GM18508 (cell line): ENCODE data around the gene KCNH5.

Experiments used
- ATAC-seq: cut with Tn5 transposase; IDR thresholded peaks from one replicate; pipeline ENCODE4 v1.9.1; 2021; ENCODE audit warnings: moderate number of reproducible peaks; ENCODE audit not compliant: insufficient read depth, unreplicated experiment

Gene KCNH5

DNA sequence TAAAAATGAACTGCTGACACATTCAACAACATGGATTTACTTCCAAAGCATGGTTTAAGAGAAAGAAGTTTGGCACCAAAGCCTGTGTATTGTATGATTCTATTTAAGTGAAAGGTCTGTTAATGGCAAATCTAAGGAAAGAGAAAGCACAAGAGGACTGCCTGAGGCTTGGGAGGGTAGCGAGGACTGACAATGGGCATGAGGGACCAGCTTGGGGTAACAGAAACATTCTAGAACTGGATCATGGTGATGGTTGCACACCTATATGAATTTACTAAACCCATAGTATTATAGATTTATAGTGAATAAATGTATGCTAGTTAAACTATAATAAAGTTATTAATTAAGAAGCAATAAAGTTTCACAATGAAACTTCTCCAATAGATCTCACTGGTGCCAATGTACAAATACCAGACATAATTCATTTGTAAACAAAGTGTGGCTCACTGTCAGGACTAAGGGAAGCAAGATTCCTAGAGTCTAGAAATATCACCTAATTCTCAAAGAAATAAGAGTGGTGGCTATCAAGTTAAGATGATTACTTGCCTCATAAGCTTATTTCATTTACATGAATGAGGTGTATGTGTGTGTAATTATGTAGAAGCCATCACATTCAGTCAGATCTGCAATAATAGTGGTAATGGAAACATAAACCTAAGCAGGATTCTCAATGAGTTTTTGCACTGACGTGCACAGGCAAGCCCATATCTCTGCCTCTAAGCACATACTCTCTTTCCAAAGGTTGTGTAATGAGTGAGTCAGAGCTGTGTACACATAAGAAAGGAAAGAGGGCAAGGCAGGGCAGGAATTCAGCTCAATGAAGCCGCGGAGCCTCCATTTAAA is 353.4 kb downstream of the KCNH5 start:
- ATAC-seq, result no peak

DNA sequence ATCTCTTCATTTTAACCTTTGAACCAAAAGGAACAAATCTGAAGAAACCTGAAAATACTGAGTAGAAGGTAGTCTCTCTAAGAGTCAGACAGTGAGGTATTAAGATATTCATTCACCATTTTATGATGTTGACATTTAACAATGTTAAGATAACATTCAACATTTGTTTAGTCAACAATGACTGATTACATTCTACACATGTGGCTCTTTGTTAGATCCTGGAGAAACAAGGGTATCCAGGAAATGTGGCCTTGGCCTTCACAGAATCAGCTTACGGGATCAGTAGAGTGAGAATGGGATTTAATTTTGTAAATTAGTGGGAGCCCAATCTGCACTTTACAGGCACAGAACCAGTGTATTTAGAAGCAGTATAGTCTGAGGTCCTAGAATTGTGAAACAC is 355.5 kb downstream of the KCNH5 start:
- ATAC-seq, result no peak

DNA sequence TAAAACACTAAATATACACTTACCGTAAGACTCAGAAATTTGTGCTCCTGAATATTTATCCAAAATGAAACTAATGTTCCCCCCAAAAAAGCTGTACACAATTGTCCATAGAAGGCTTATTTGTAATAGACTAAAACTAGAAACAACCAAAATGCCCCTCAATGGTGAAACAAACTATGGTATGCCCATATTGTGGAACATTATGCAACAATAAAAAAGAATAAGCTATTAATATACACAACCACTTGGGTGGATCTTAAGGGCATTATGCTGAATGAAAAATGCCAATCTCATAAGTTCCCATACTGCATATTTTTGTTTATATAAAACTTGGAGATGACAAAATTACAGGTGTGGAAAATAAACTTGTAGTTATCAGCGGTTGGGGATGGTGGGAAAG is 357.4 kb downstream of the KCNH5 start:
- no peak for ATAC-seq

DNA sequence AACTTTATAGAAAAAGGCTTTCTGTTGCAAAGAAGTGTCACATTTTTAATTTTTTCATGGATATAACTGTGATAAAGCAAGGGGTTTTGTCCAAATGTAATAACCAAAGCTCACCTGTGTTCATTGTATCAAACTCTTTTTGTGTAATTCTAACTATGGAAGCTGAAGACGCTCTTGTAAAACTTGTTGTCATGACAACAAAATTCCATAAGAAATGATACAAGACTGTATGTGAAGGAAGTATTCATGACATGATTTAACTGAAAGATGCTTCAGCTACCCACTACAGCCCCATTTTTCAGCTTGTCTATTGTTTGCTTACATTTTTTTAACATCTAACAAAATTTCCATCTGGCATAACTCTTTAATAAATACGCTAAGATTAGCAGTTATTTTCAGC is 360.9 kb downstream of the KCNH5 start:
- no peak for ATAC-seq

DNA sequence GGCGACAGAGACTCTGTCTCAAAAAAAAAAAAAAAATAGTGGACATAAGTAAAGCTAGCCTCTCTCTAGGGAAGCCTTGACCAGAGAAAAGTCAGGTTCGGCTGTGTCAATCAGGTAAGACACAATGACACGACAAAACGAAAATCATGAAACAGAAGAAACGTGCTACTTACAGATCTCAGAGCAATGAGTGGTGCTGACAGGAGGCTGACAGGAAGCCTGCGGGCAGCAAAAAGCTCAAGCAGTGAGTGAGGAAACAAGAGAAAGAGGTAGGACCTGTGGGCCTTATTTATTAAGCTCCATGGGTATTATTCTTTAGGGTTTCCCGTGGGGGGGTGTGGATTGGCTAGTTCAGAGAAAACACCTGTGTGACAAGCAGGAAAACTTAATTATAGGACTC is 363.1 kb downstream of the KCNH5 start:
- ATAC-seq, result no peak

DNA sequence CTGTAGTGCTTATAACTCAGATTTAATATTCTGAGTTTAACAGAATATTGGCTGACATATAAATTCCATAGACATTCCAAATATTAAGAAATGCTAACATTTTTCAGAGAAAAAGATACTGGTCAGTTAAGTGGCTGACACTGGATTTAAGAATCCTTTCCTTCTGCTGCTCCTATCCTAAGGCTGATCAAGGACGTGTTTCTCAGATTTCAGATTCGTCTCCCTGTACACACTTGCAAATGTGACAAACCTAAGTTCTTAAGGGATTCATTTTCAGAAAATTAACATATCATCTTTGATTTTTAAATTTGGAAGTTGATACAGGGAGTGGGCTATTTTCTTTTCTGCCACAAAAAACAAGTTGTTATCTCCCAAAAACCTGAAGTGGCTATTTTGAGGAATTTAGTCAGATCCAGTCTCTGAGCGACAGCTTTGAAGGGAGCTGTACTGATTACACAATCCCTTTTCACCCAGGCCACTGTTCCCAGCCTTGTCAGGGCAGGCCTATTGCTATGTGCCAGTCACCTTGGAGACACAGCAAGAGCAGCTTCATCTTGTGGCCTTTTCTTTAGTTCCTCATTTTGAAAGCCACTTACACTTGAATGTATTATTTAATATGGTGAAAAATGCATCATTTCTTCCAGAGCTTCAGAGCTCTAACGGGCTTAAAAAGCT is 370.6 kb downstream of the KCNH5 start:
- ATAC-seq, result no peak

DNA sequence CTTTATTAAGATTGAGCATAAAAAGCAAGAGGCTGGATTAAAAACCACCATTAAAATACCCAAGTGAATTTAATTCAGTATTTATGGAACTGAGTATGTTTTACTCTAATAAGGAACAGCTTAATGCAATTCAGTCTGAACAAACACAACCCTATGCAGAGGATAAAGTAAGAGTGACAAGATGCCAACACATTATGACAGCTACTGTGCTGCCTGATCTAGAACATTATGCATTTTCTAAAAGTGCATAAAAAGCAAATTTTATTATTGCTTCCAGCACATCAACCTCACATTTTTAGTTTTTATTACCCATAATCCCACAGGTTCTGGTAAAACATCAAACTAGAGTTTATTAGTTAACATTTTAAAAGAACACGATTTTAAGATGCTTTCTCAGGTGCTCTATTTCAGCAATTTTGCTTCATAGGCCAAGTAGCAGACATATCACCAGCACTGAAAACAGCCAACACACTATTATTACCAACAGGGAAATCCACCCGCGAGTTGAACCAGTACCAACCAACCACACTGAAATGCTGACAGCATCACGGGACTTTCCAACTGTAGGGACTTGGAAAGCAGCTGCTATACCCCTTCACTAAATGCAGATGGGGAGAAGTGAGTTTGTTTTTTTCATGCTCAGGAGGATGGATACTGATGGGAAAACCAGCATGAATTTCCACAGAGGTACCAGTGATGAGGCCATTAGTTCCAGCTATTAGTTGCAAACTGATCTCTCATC is 372.1 kb downstream of the KCNH5 start:
- ATAC-seq, result no peak

DNA sequence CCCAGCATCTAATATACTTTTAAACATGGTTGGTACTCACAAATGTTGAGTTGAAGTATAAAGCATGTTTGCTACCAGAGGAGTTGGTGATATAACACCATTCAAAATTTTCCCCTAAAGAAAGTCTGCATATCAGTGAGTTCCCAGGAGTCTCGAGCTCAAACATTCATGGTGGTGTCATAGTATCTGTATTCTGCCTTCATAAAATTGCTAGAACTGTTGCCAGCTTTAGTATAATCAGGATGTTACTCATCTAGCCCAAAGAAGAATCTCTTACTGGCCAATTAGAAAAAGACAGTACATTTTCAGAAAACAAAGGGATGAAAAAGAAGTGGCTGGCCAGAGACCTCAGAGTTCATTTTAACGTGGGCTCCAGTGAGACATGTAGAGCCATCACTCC is 374.7 kb downstream of the KCNH5 start:
- no peak for ATAC-seq

DNA sequence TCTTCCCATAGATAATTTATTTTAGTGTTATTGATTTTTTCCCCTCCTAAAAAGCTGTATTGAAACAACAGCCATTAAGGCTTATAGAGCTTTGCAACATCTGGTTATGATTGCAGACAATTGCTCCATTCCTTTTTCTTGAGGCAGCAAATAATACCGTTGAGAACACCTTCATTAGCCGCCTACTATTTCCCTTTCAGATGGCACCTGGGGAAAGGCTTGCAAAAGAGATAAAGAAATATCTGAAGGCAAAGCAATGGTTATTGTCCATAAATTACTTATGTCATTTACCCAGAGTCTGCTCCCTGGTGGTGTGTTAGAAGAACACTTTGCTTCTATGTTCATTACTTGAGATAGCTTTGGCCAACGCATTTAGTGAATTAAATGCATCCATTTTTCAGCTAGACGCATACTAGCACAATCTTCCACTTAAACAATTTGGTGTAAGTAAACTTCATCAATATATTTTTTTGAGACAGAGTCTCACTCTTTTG is 377.8 kb downstream of the KCNH5 start:
- ATAC-seq, result no peak

DNA sequence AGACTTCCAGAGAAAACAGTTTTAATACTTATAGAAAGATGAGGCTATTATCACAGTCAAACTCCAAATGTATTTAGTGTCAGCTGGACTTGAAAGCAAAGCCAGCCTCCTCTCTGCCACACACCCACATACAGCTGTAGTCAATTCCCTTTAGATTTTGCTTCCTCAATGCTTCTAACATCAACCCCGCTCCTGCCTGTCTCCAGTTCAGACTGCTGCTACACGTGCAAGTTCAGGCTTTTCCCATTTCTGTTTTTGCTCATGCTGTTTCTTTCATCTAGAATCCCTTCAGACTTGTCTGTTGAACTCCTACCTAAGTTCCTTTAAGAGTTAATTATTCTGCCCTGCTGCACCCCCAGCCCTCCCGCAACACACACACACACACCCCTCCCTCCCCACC is 380.0 kb downstream of the KCNH5 start:
- ATAC-seq, result no peak

DNA sequence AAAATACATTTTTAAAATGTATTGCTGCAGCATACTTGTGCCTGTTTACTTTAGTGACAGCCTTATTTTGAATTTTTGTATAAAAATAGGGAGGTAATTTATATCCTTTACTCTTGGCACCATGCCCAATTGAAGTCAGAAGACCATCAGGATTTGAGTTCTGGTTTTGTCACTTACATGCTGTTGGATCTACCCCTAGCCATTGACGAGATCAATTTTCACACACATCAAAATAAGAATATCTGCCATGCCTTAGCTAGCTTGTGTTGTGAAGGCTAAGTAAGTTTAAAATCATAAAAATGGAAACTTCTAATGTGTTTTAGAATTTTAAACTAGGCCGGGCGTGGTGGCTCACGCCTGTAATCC is 381.8 kb downstream of the KCNH5 start:
- ATAC-seq, result no peak

DNA sequence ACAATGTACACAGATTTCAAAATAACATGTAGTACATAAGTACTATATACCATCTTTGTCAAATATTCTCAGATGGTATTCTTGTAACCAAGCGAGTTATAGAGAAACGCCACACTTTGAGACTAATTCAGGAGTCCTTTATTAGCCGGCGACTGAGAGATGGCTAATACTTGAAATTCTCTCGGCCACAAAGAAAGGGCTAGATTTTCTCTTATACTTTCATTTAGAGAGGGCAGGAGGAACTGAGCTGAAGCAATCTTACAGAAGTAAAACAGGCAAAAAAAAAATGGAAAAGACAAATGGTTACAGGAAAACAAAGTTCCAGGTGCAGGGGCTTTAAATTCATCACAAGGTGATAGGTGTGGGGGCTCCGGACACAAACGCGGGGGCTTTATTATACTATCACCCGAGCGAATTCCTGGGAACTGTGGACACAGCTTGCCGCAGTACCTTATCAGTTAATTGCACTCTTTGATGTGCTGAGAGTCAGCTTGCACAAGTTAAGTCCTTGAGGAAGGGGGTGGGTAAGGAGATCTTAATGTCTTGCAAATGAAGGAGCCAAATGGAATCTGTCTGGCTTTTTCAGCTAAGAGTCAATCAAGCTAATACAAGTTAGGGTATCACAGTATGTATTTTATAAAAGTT is 382.3 kb downstream of the KCNH5 start:
- no peak for ATAC-seq

DNA sequence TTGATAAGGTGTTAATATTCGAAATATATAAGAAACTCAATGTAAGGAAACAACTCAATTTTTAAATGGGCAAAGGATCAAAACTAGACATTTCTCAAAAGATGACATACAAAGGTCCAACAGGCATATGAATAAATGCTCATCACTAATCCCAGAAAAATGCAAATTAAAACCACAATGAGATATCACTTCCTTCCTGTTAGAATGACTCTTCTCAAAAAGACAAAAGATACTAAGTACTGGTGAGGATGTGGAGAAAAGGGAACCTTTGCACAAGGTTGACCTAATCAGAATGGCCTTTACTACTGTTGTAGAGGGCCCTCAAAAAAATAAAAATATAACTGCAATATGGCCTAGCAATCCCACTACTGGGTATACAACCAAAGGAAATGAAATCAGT is 383.4 kb downstream of the KCNH5 start:
- ATAC-seq, result no peak

DNA sequence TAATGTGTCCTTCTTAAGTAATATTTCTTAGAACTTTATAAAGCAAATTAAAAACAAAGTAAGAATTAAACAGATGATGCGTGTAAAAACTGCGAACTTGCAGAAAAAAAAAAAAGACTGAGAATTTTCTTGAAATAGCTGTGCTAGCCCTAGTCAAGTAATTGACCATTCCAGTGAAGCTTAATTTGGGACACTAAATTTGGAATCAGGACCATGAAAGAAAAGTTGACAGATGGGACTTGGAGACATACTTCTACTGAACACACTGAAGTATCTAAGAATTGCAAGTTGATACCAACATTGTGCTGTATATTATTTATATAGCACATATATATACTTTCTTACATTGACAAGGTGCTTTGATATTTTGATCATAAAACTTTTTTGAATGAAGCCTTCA is 386.6 kb downstream of the KCNH5 start:
- ATAC-seq, result no peak

DNA sequence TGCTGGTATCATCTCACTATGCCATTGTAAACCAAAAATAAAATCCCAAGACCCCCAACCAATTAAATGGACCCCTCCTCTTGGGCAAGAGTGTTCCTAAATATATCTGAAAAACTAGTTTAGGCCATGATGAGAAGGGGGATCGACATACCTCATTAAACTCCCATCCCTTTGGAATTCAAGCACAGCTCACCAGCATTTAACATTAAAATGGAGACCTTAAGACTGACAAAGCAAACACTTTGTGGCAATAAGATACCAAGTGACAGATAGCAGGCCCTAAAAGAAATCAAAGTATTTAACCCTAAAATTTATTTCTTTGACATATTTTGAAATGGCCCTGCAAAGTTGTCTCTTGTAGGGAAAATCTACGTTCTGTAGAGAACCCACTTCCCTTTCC is 387.9 kb downstream of the KCNH5 start:
- no peak for ATAC-seq

DNA sequence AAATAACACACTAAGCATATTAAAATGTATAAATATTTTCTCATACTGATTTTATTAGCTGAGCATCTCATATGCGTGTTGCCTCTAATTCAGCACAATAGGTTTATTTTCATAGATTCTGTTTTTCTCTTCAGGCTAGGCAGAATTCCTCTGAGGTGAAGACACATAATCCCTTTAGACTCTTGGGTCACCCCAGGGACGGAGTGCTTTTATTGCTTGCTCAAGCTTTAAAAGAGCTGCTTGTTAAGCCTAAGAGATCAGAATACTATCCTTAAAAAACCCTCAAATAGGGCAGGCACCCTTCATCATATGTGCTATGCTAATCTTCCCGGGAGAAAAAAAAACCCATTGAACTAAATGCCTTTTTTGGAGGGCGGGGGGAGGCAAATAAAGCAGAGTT is 390.1 kb downstream of the KCNH5 start:
- ATAC-seq, result no peak

DNA sequence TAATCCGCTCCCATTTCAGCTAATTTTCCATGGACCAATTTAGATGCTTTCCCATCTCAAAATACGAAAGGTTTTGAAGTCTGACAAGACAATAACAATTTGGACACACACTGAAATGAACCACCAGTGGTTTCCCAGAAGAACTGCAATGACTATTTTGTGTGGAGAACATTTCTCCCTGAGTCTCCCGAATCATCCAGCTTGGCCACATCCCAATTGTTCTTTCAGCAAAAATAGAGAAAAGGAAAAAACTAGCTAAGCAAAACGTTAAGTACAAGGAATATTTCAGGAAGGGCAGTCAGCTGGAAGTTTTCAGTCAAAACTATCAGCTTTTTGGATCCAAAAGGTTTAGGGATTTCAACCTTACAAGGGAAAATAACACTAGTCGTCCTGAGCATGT is 390.6 kb downstream of the KCNH5 start:
- no peak for ATAC-seq
